ENCODE measurements around the gene TMCC2. TPM values are rescaled to one million over a fixed set of nuclear protein-coding genes. Genes with fewer than 3 reads are reported as not detected.
A peak's percentile ranks its signal among the peaks of the same experiment; 100 is the strongest.

Gene TMCC2
- total and polyA plus RNA-seq, 11 donors, result 0.97 to 5.1 (median 2.0) TPM

DNA sequence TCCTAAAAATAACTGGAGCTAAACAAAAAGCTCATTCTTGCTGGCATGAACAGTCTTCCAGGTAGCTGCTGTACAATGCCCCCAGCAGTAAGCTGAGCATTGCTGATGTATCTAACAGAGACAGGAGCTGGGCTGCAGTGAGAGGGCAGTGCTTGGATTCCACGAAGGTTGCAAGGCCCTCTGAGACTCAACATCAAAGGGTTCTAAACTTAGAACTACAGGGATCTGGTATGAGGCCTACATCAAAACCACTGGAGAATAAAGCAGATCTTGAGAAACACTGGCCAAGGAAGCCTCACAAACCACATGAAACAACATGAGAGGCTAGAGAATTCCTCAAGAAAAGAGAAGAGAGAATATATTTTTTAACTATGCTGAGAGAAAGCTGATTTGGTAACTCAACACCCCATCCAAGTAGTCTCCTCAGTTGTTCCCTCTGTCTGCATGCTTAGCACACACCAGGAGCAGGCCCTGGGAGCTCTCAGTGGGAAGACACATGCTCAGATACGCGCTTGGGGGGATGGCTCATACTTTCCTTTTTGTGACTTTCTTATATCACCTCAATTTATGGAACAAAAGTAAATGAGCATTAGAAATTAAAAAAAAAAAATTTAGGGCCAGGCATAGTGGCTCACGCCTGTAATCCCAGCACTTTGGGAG lies 43.9 kb upstream of the TMCC2 start:
- TF ChIP-seq, protein P1, sequence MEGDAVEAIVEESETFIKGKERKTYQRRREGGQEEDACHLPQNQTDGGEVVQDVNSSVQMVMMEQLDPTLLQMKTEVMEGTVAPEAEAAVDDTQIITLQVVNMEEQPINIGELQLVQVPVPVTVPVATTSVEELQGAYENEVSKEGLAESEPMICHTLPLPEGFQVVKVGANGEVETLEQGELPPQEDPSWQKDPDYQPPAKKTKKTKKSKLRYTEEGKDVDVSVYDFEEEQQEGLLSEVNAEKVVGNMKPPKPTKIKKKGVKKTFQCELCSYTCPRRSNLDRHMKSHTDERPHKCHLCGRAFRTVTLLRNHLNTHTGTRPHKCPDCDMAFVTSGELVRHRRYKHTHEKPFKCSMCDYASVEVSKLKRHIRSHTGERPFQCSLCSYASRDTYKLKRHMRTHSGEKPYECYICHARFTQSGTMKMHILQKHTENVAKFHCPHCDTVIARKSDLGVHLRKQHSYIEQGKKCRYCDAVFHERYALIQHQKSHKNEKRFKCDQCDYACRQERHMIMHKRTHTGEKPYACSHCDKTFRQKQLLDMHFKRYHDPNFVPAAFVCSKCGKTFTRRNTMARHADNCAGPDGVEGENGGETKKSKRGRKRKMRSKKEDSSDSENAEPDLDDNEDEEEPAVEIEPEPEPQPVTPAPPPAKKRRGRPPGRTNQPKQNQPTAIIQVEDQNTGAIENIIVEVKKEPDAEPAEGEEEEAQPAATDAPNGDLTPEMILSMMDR (IDR thresholded peaks at IDR 0.05), result no peak
- TF ChIP-seq POLR2A (IDR thresholded peaks at IDR 0.05), result no peak
- peak; percentile 32 to 84 (median 78) for ATAC-seq
- intact Hi-C loops (cut with DNase I), result no loop called here
- Histone ChIP-seq H3K27me3 (no peaks in the 10 kb centered on the region), H3K27ac (peak overlapping the region in 10 of 12 donors; percentile 24 to 72 (median 46)), H3K9me3 (no peaks in the 10 kb centered on the region), H3K36me3 (peaks cover 0 to 25% (median 21%) of the 10 kb centered on the region in 9 donors), H3K4me1 (peaks cover 0 to 26% (median 16%) of the 10 kb centered on the region in 12 donors), H3K4me3 (no peak overlapping the region)
- WGBS, 4 donors, result 42 to 72% (median 51%) methylated on average over 4 of the region's 4 CpGs
- DNase-seq, result peak in 2 of 5 donors; percentile 26 to 35

DNA sequence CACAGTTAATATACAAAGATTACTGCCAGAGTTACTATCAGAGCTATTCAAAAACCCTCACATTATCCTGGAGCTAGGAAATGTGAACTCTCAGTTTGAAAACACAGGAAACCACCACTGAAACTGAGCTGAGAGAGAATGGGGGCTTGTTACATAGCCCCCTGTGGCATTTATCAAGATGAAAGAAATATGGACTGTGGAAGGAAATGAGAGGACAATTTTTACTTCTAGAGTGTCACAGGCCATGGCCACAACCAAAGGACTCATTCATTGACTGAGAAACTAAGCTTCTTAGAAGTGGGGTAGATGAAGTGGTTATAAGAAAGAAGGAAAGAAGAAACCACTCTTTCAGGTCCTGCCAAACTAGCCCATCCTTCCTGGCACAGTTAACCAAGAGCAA lies 41.6 kb upstream of the TMCC2 start:
- H3K9me3 ChIP-seq, result no peaks in the 10 kb centered on the region
- DNase-seq (no peak), ATAC-seq (no peak)
- intact Hi-C loops (cut with DNase I), result no loop called here
- TF ChIP-seq, protein P1 (IDR thresholded peaks at IDR 0.05), result no peak
- TF ChIP-seq POLR2A (IDR thresholded peaks at IDR 0.05), result no peak
- H3K4me1 ChIP-seq, result peaks cover 0 to 35% (median 21%) of the 10 kb centered on the region in 12 donors
- H3K27ac ChIP-seq, result no peak overlapping the region
- no peak overlapping the region for H3K4me3 ChIP-seq
- H3K27me3 ChIP-seq, result no peaks in the 10 kb centered on the region
- peaks cover 0 to 25% (median 21%) of the 10 kb centered on the region in 9 donors for H3K36me3 ChIP-seq

DNA sequence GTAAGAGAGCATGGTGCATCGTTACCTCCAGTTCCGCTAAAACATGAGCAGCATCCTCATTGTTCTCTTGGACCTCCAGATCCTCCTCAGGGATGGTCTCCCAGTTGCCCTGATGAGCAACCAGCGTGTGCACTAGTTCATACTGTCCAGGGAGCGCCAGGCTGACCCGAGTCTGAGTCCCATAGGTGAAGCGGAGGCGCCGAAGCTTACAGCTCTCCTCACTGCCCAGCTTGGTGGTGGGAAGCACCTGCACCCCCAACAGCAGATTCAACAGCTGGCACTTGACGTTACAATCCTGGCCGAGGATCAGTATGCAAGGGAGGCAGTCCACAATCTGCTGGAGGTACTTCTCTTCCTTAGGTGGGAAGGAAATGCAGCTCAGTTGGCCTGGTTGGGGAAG lies 40.3 kb upstream of the TMCC2 start:
- ATAC-seq (no peak), DNase-seq (no peak)
- WGBS, 4 donors, result 94 to 96% (median 94%) methylated on average over 10 of the region's 10 CpGs
- H3K9me3 ChIP-seq, result no peaks in the 10 kb centered on the region
- H3K27ac ChIP-seq, result no peak overlapping the region
- H3K4me3 ChIP-seq, result no peak overlapping the region
- no peak for TF ChIP-seq POLR2A (IDR thresholded peaks at IDR 0.05)
- TF ChIP-seq, protein P1 (IDR thresholded peaks at IDR 0.05), result no peak
- no peaks in the 10 kb centered on the region for H3K27me3 ChIP-seq
- peaks cover 0 to 25% (median 18%) of the 10 kb centered on the region in 9 donors for H3K36me3 ChIP-seq
- peaks cover 0 to 42% (median 23%) of the 10 kb centered on the region in 12 donors for H3K4me1 ChIP-seq
- intact Hi-C loops (cut with DNase I), result no loop called here

DNA sequence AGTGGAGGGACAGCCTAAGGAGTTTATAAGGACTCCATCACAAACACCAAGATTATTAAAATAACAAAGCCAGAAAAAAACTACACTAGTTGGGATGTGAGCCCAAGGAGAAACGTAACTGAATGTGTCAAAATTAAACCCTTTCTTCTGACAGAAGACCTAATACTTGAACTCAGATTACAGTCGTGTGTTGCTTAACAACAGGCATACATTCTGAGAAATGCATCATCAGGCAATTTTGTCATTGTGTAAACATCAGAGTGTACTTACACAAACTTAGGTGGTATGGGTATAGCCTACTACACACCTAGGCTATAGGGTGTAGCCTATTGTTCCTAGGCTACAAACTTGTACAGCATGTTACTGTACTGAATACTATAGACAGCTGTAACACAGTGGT lies 39.6 kb upstream of the TMCC2 start:
- Histone ChIP-seq H3K27ac (no peak overlapping the region), H3K4me1 (peaks cover 0 to 38% (median 18%) of the 10 kb centered on the region in 12 donors), H3K27me3 (no peaks in the 10 kb centered on the region), H3K4me3 (no peak overlapping the region), H3K9me3 (no peaks in the 10 kb centered on the region), H3K36me3 (peaks cover 0 to 25% (median 18%) of the 10 kb centered on the region in 9 donors)
- DNase-seq (no peak), ATAC-seq (no peak)
- intact Hi-C loops (cut with DNase I), result no loop called here
- WGBS, 4 donors, result 77 to 82% (median 79%) methylated on average over 2 of the region's 2 CpGs
- TF ChIP-seq, protein P1 (IDR thresholded peaks at IDR 0.05), result no peak
- TF ChIP-seq POLR2A (IDR thresholded peaks at IDR 0.05), result no peak

Measured in heart left ventricle (tissue), 16 donors.